NCI-H2107 treated with DMSO at 0.1 percent for 48 hours (cell line): Measurements from ENCODE around the gene ACTR10.

Source experiments
- DNase-seq: peaks from one replicate; lab custom pipeline; 2025; ENCODE audit not compliant: unreplicated experiment; lab: John Stamatoyannopoulos, UW

The ACTR10 gene

GRCh38 chr14:58199726-58200479 is at the start of gene ACTR10:
ACTR10 (plus strand) TSS chr14:58200149; CDS start chr14:58200218, 69 bp downstream.
- peak; percentile 84 for DNase-seq

- DNase-seq: no peak
Measured at GRCh38 chr14:58150243-58150805, 49.6 kb upstream of the ACTR10 start.

DNA sequence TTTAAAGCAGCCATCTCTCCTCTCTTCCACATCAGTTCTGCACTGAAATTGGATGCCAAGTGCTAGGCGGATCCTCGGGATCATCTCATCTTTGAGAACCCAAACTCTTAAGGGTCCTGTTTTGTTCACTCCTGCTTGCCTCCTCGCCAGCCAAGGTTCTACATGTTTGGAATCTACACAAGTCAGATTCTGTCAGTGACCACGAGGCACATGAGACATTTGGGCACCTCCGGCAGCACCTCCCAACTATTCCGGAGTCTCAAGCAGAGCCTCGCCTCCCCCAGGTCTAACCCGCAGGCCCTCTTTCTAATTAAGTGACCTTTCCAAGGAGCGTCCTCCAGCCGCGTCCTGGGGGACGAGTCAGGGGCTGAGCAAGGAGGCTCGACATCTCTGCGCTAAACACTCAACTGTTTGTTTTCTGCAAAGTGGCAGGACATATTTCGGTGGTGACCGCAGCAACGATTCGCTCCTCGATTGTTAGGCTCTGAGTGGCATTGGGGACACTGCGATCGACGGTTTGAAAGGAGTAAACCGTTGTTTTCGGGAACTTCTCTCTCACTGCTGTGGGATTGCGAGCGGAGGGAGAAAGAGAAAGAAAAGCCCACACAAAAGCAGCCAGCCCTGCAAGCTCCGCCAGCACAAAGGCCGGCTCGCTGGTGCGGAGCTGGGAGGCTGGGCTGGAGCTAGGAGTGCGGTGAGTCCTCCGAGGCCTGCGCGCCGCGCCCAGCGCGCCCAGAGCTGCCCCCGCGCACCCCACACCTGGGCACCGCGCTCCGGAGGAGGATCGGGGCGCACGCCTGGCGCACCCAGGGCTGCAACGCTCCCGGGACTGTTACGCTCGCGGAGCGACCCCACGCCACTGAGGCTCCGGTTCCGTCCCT is 48.6 kb upstream of the ACTR10 start:
- DNase-seq: peak; percentile 45

DNA sequence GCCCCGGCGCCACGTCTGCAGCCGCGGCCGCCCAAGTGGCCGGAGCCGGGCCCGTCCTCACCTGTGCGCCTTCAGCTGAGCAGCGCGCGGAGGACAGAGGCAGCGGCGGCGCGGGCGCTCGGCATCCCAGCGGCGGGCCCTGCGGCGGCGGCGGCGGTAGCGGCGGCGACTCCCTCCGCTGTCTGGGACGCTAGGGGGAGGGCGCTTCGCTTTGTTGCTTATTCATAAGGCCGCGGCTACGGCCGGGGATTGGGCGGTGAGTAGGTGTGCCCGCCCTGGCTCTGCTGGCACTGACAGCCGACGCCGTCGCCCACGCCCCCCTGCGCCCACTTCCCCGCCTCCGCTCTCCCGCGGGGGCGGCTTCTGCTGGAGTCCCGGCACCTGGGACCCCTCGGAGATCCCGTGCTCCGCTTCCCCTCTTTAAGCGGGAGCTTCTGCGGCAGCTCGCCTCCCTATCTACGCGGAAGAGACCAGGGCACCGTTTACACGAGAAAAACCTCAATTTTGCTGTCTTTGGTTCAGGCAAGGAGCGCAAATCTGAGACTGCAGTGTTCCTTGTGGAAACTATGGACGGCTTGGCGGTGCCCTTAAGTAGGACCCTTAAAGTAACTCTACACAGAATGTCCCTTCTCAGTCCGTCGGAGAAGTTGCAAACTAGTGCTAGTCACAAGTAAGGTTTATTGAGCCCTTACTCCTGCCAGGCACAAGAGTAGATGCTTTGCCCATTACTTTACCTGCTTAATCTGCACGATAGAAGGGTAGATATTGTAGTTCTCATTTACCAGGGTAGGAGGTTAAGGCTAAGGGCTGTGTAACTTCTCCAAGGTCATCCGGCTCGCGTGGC is 47.7 kb upstream of the ACTR10 start, which contains the start of gene ARMH4:
TSS of gene ARMH4 (minus strand) at position 200 of the 844 bp plus-strand sequence. CDS start 12,855 bp downstream, outside the sequence.
- peak; percentile 61 for DNase-seq

DNA sequence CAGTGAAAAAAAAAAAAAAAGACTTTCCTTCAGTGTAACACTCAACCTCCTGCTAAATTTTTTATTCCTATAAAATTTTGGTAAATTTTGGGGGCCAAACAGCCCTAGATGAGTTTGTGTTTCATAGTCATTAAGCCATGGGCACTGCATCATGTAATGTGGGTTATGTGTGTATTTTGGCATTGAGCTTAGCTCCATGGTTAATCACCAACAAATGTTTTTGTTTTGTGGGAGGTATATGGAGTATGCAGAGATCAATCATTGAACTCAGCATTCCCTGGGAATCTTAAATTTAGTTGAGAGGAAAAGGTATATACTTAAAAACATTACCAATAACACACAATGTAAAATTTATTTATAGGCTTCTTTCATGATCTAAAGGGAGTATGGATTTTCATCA is 39.4 kb upstream of the ACTR10 start:
- DNase-seq: no peak

DNA sequence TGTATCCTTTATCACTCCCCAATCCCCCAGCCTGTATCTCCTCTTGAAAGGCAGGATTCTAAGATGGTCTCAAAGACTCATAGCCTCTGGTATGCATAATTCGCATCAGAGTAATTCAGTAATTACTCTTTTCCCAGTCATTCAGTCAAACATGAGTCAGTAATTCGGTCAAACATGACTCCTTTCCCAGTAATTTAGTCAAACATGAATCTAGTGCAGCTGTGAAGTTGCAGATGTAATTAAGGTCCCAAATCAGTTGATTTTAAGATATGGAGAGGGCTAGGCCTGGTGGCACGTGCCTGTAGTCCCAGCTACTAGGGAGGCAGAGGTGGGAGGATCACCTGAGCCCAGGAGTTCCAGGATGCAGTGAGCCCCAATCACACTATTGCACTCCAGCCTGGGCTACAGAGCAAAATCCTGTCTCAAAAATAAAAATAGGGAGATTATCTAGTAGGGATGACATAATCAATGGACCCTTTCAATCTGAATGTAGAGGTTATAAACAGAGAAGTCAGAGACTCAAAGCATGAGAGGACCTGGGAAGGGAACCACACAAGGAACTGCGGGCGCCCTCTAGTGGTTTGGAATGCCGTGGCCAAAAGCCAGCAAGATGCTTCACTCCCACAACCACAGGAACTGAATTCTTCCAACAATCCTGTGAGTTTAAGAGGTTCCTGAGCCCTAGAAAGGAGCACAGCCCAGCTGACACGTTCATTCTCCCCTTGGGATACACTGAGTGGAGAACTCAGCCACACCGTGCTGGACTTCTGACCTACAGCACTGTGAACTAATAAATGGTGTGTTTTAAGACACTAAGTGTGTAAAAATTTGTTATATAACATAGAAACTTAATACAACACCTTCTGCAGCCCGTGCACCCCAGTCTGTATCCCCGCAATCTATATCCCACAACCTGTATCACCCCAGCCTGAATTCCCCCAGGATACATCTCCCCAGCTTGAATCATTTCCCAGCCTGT is 33.7 kb upstream of the ACTR10 start:
- peak; percentile 90 for DNase-seq

DNA sequence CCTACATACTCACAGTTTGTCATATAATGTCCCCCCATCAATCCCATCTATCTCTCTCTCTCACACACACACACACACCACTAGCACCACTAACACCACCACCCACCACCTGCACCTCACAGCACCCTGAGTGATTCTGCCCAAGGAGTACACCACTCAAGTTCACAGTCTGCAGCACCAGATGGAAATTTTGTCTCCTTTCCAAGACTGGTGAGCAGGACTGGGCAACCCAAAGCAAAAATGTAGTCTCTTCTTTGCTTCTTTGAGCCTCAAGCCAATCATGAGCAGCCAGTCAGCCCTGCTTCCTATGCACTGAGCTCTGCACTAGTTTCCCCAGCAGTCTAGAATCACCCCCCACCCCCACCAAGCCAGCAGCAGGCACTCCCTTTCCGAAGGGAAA is 32.9 kb upstream of the ACTR10 start:
- no peak for DNase-seq

GRCh38 chr14:58167891-58168290 is 32.1 kb upstream of the ACTR10 start:
- DNase-seq: no peak

GRCh38 chr14:58171090-58171489 is 28.9 kb upstream of the ACTR10 start:
- peak; percentile 93 for DNase-seq

DNA sequence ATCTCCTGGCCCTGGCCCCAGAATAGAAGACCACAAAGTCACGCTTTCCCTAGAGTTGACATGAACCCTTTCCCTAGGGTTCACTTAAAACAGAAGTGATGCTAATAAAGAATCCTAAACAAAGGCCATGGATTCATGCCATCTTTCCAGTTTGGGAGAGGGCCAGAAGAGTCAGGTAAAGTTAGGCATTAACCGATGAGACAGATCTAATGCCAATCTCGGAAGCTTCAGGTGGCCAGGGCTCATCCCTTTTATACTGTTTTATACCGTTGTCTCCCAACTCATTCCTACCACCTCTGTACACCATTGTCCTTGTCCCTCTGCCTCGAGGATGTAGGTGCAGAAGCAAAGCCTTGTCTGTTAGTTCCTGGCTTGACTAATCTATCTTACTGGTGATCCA is 22.8 kb upstream of the ACTR10 start:
- peak; percentile 31 for DNase-seq

DNA sequence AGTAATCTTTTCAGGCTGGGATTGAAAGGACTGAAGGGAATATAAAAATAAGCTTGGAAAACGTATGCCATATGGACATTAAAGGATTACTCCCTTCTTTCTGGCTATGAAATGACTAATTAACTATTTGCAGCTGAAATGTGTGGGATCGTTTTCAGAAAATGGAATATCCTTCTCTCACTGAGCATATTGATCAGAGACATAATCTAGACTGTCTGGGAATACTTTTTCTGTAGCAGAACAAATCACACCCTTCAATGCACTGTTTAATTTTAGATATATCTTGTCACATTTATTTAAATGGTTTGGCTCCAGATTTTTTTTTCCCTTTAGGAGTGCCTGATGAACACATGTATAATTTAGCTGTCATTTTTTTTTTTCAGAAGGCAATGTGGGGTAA is 10.8 kb upstream of the ACTR10 start:
- no peak for DNase-seq

- DNase-seq: no peak
Measured at GRCh38 chr14:58191763-58192601, 8.0 kb upstream of the ACTR10 start.

GRCh38 chr14:58193542-58193941 is 6.4 kb upstream of the ACTR10 start:
- DNase-seq: no peak

- DNase-seq: no peak
Measured at GRCh38 chr14:58196198-58196597, 3.8 kb upstream of the ACTR10 start.

DNA sequence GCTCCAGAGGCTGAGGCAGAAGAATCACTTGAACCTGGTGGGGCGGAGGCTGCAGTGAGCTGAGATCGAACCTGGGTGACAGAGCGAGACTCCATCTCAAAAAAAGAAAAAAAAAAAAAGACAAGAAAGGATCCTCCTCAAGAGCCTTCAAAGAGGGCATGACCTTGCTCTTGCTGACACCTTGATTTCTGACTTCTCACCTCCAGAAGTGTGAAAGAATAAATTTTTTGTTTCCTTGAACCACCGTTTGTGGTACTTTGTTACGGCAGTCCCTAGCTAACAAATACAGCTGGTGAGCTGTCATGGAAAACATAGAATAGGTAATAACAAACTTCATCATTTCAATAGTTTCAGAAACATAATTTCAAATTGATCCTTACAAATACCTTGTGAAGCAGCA is 1.9 kb upstream of the ACTR10 start:
- DNase-seq: no peak

GRCh38 chr14:58200480-58200841 is 512 bp downstream of the ACTR10 start:
- no peak for DNase-seq

GRCh38 chr14:58200846-58201245 is 897 bp downstream of the ACTR10 start:
- DNase-seq: no peak

GRCh38 chr14:58213176-58213575 is 13.2 kb downstream of the ACTR10 start:
- DNase-seq: no peak
